ENCODE measurements around the gene TREML2.

Gene TREML2

GRCh38 chr6:41229721-41230120, 28.8 kb upstream of the TREML2 start:
- DNase-seq, result no peak
- no peak overlapping the region for H3K4me3 ChIP-seq (ENCODE audit: insufficient read depth, low read depth, low read length, poor library complexity, severe bottlenecking)
- no peaks in the 10 kb centered on the region for H3K27me3 ChIP-seq (replicated peaks; ENCODE audit: control insufficient read depth, insufficient read depth, low read length, poor library complexity, severe bottlenecking)
- no peak overlapping the region for H3K27ac ChIP-seq (ENCODE audit: insufficient read depth, low read length, poor library complexity, severe bottlenecking)
- no peaks in the 10 kb centered on the region for H3K36me3 ChIP-seq (ENCODE audit: control insufficient read depth, insufficient read depth, low read length)
- no peaks in the 10 kb centered on the region for H3K9me3 ChIP-seq (ENCODE audit: control insufficient read depth, low read length)
- no peaks in the 10 kb centered on the region for H3K4me1 ChIP-seq (ENCODE audit: control insufficient read depth, insufficient read depth, low read length, poor library complexity, severe bottlenecking)

- Histone ChIP-seq H3K4me1 (ENCODE audit: control insufficient read depth, insufficient read depth, low read length, poor library complexity, severe bottlenecking) (no peaks in the 10 kb centered on the region), H3K27ac (ENCODE audit: insufficient read depth, low read length, poor library complexity, severe bottlenecking) (no peak overlapping the region), H3K36me3 (ENCODE audit: control insufficient read depth, insufficient read depth, low read length) (no peaks in the 10 kb centered on the region), H3K27me3 (replicated peaks; ENCODE audit: control insufficient read depth, insufficient read depth, low read length, poor library complexity, severe bottlenecking) (no peaks in the 10 kb centered on the region), H3K4me3 (ENCODE audit: insufficient read depth, low read depth, low read length, poor library complexity, severe bottlenecking) (no peak overlapping the region), H3K9me3 (ENCODE audit: control insufficient read depth, low read length) (no peaks in the 10 kb centered on the region)
- no peak for DNase-seq
These were observed 27.7 kb upstream of the TREML2 start for GRCh38 chr6:41228616-41229015.

- DNase-seq, result no peak
- Histone ChIP-seq H3K4me3 (ENCODE audit: insufficient read depth, low read depth, low read length, poor library complexity, severe bottlenecking) (no peak within 1 kb of the TSS), H3K27ac (ENCODE audit: insufficient read depth, low read length, poor library complexity, severe bottlenecking) (no peak within 1 kb of the TSS)
These were observed 27.1 kb upstream of the TREML2 start, which contains the start of gene TREML4 for GRCh38 chr6:41228096-41228495. TSS of gene TREML4 (plus strand) at chr6:41228349. CDS start at chr6:41228428, 79 bp downstream.

GRCh38 chr6:41226752-41227151, 25.8 kb upstream of the TREML2 start:
- H3K36me3 ChIP-seq (ENCODE audit: control insufficient read depth, insufficient read depth, low read length), result no peaks in the 10 kb centered on the region
- H3K27me3 ChIP-seq (replicated peaks; ENCODE audit: control insufficient read depth, insufficient read depth, low read length, poor library complexity, severe bottlenecking), result no peaks in the 10 kb centered on the region
- no peak overlapping the region for H3K27ac ChIP-seq (ENCODE audit: insufficient read depth, low read length, poor library complexity, severe bottlenecking)
- DNase-seq, result no peak
- H3K9me3 ChIP-seq (ENCODE audit: control insufficient read depth, low read length), result no peaks in the 10 kb centered on the region
- H3K4me3 ChIP-seq (ENCODE audit: insufficient read depth, low read depth, low read length, poor library complexity, severe bottlenecking), result no peak overlapping the region
- H3K4me1 ChIP-seq (ENCODE audit: control insufficient read depth, insufficient read depth, low read length, poor library complexity, severe bottlenecking), result no peaks in the 10 kb centered on the region

More at GRCh38 chr6:41228096-41228495, 27.1 kb upstream of the TREML2 start, which contains the start of gene TREML4:
- H3K27me3 ChIP-seq (replicated peaks; ENCODE audit: control insufficient read depth, insufficient read depth, low read length, poor library complexity, severe bottlenecking), result no peaks in the 10 kb centered on the region
- H3K36me3 ChIP-seq (ENCODE audit: control insufficient read depth, insufficient read depth, low read length), result no peaks in the 10 kb centered on the region
- no peaks in the 10 kb centered on the region for H3K4me1 ChIP-seq (ENCODE audit: control insufficient read depth, insufficient read depth, low read length, poor library complexity, severe bottlenecking)
- H3K9me3 ChIP-seq (ENCODE audit: control insufficient read depth, low read length), result no peaks in the 10 kb centered on the region

- DNase-seq, result no peak
- H3K36me3 ChIP-seq (ENCODE audit: control insufficient read depth, insufficient read depth, low read length), result no peaks in the 10 kb centered on the region
- no peaks in the 10 kb centered on the region for H3K4me1 ChIP-seq (ENCODE audit: control insufficient read depth, insufficient read depth, low read length, poor library complexity, severe bottlenecking)
- H3K27me3 ChIP-seq (replicated peaks; ENCODE audit: control insufficient read depth, insufficient read depth, low read length, poor library complexity, severe bottlenecking), result no peaks in the 10 kb centered on the region
- no peak overlapping the region for H3K27ac ChIP-seq (ENCODE audit: insufficient read depth, low read length, poor library complexity, severe bottlenecking)
- no peak overlapping the region for H3K4me3 ChIP-seq (ENCODE audit: insufficient read depth, low read depth, low read length, poor library complexity, severe bottlenecking)
- no peaks in the 10 kb centered on the region for H3K9me3 ChIP-seq (ENCODE audit: control insufficient read depth, low read length)
These were observed 23.9 kb upstream of the TREML2 start for GRCh38 chr6:41224800-41225199.

GRCh38 chr6:41222513-41222912, 21.6 kb upstream of the TREML2 start:
- Histone ChIP-seq H3K4me1 (ENCODE audit: control insufficient read depth, insufficient read depth, low read length, poor library complexity, severe bottlenecking) (no peaks in the 10 kb centered on the region), H3K27ac (ENCODE audit: insufficient read depth, low read length, poor library complexity, severe bottlenecking) (no peak overlapping the region), H3K9me3 (ENCODE audit: control insufficient read depth, low read length) (no peaks in the 10 kb centered on the region), H3K4me3 (ENCODE audit: insufficient read depth, low read depth, low read length, poor library complexity, severe bottlenecking) (no peak overlapping the region), H3K27me3 (replicated peaks; ENCODE audit: control insufficient read depth, insufficient read depth, low read length, poor library complexity, severe bottlenecking) (no peaks in the 10 kb centered on the region), H3K36me3 (ENCODE audit: control insufficient read depth, insufficient read depth, low read length) (no peaks in the 10 kb centered on the region)
- no peak for DNase-seq

- Histone ChIP-seq H3K4me3 (ENCODE audit: insufficient read depth, low read depth, low read length, poor library complexity, severe bottlenecking) (no peak overlapping the region), H3K36me3 (ENCODE audit: control insufficient read depth, insufficient read depth, low read length) (no peaks in the 10 kb centered on the region), H3K9me3 (ENCODE audit: control insufficient read depth, low read length) (no peaks in the 10 kb centered on the region), H3K4me1 (ENCODE audit: control insufficient read depth, insufficient read depth, low read length, poor library complexity, severe bottlenecking) (no peaks in the 10 kb centered on the region), H3K27ac (ENCODE audit: insufficient read depth, low read length, poor library complexity, severe bottlenecking) (no peak overlapping the region), H3K27me3 (replicated peaks; ENCODE audit: control insufficient read depth, insufficient read depth, low read length, poor library complexity, severe bottlenecking) (no peaks in the 10 kb centered on the region)
- no peak for DNase-seq
These were observed 21.1 kb upstream of the TREML2 start for GRCh38 chr6:41222045-41222444.

GRCh38 chr6:41216616-41217015, 15.7 kb upstream of the TREML2 start:
- DNase-seq, result no peak
- Histone ChIP-seq H3K4me1 (ENCODE audit: control insufficient read depth, insufficient read depth, low read length, poor library complexity, severe bottlenecking) (no peaks in the 10 kb centered on the region), H3K27me3 (replicated peaks; ENCODE audit: control insufficient read depth, insufficient read depth, low read length, poor library complexity, severe bottlenecking) (no peaks in the 10 kb centered on the region), H3K36me3 (ENCODE audit: control insufficient read depth, insufficient read depth, low read length) (no peaks in the 10 kb centered on the region), H3K27ac (ENCODE audit: insufficient read depth, low read length, poor library complexity, severe bottlenecking) (no peak overlapping the region), H3K9me3 (ENCODE audit: control insufficient read depth, low read length) (peaks cover 7% of the 10 kb centered on the region), H3K4me3 (ENCODE audit: insufficient read depth, low read depth, low read length, poor library complexity, severe bottlenecking) (no peak overlapping the region)

GRCh38 chr6:41215777-41216176, 14.8 kb upstream of the TREML2 start:
- H3K4me3 ChIP-seq (ENCODE audit: insufficient read depth, low read depth, low read length, poor library complexity, severe bottlenecking), result no peak overlapping the region
- H3K27me3 ChIP-seq (replicated peaks; ENCODE audit: control insufficient read depth, insufficient read depth, low read length, poor library complexity, severe bottlenecking), result no peaks in the 10 kb centered on the region
- no peak for DNase-seq
- H3K9me3 ChIP-seq (ENCODE audit: control insufficient read depth, low read length), result peaks cover 7% of the 10 kb centered on the region
- H3K36me3 ChIP-seq (ENCODE audit: control insufficient read depth, insufficient read depth, low read length), result no peaks in the 10 kb centered on the region
- no peaks in the 10 kb centered on the region for H3K4me1 ChIP-seq (ENCODE audit: control insufficient read depth, insufficient read depth, low read length, poor library complexity, severe bottlenecking)
- H3K27ac ChIP-seq (ENCODE audit: insufficient read depth, low read length, poor library complexity, severe bottlenecking), result no peak overlapping the region

- H3K36me3 ChIP-seq (ENCODE audit: control insufficient read depth, insufficient read depth, low read length), result no peaks in the 10 kb centered on the region
- DNase-seq, result no peak
- peaks cover 7% of the 10 kb centered on the region for H3K9me3 ChIP-seq (ENCODE audit: control insufficient read depth, low read length)
- H3K4me1 ChIP-seq (ENCODE audit: control insufficient read depth, insufficient read depth, low read length, poor library complexity, severe bottlenecking), result no peaks in the 10 kb centered on the region
- no peak overlapping the region for H3K27ac ChIP-seq (ENCODE audit: insufficient read depth, low read length, poor library complexity, severe bottlenecking)
- H3K4me3 ChIP-seq (ENCODE audit: insufficient read depth, low read depth, low read length, poor library complexity, severe bottlenecking), result no peak overlapping the region
- H3K27me3 ChIP-seq (replicated peaks; ENCODE audit: control insufficient read depth, insufficient read depth, low read length, poor library complexity, severe bottlenecking), result no peaks in the 10 kb centered on the region
These were observed 13.8 kb upstream of the TREML2 start for GRCh38 chr6:41214559-41215238.
